Smooth muscle cell (in vitro differentiated cells): ENCODE data around the gene NEDD4L. TPM values are rescaled to one million over a fixed set of nuclear protein-coding genes. Genes with fewer than 3 reads are reported as not detected.

Source experiments
- DNase-seq: peaks from one replicate; lab custom pipeline; 2025; ENCODE audit not compliant: unreplicated experiment; lab: John Stamatoyannopoulos, UW
- H2AFZ ChIP-seq: fragments of 200-600 bp; sonication (generic); 2 replicates; pipeline ENCODE4 v1.6.0; 2016; ENCODE audit warnings: antibody characterized with exemption, low read depth, mild to moderate bottlenecking
- H3F3A ChIP-seq: fragments of 200-600 bp; sonication (generic); 2 replicates; pipeline ENCODE4 v1.6.0; 2017; ENCODE audit warnings: antibody characterized with exemption, low read depth
- H3K27ac ChIP-seq: fragments of 200-600 bp; sonication (generic); 2 replicates; pipeline ENCODE4 v1.5.1; 2016; ENCODE audit warnings: low read depth, mild to moderate bottlenecking
- H3K27me3 ChIP-seq: fragments of 200-600 bp; sonication (generic); 2 replicates; pipeline ENCODE4 v1.6.1; 2016; ENCODE audit warnings: low read depth, mild to moderate bottlenecking
- H3K36me3 ChIP-seq: fragments of 200-600 bp; sonication (generic); 2 replicates; pipeline ENCODE4 v1.5.1; 2016; ENCODE audit warnings: low read depth
- H3K4me1 ChIP-seq: fragments of 200-600 bp; sonication (generic); 2 replicates; pipeline ENCODE4 v1.5.1; 2016; ENCODE audit warnings: low read depth
- H3K4me2 ChIP-seq: fragments of 200-600 bp; sonication (generic); 2 replicates; pipeline ENCODE4 v1.6.0; 2016; ENCODE audit warnings: mild to moderate bottlenecking
- H3K4me3 ChIP-seq: fragments of 200-600 bp; sonication (generic); 2 replicates; pipeline ENCODE4 v1.5.1; 2016; ENCODE audit warnings: mild to moderate bottlenecking
- H3K79me2 ChIP-seq: fragments of 200-600 bp; sonication (generic); 2 replicates; pipeline ENCODE4 v1.6.0; 2016; ENCODE audit warnings: low read depth, mild to moderate bottlenecking
- H3K9ac ChIP-seq: fragments of 200-600 bp; sonication (generic); 2 replicates; pipeline ENCODE4 v1.6.0; 2016; ENCODE audit warnings: low read depth
- H3K9me3 ChIP-seq: fragments of 200-600 bp; sonication (generic); replicated peaks from 2 replicates; pipeline ENCODE4 v1.5.1; 2016; ENCODE audit warnings: low read depth
- H4K20me1 ChIP-seq: fragments of 200-600 bp; sonication (generic); 2 replicates; pipeline ENCODE4 v1.6.0; 2016; ENCODE audit warnings: low read depth
- WGBS: methylation state at CpG from one replicate; pipeline ENCODE4 v1.1.7; 2016; ENCODE audit warnings: low lambda C conversion rate; 5-methylcytosine and 5-hydroxymethylcytosine counted together
- polyA plus RNA-seq: library from polyadenylated mRNA; unstranded; fragments of >200 nt; fragmentation: Nextera tagmentation; extraction: Ambion mirVana; gene quantifications from 2 replicates; pipeline ENCODE4 v1.2.1, GENCODE V29; 2016
- total RNA-seq: library from RNA; depleted of rRNA; stranded (reverse); fragments of >200 nt; gene quantifications from 2 replicates; pipeline ENCODE4 v1.2.3, GENCODE V29; 2014
- TF ChIP-seq, protein P1 (sequence below): fragments of 200-600 bp; sonication (generic); IDR thresholded peaks from 2 replicates; pipeline ENCODE4 v1.5.1; 2017; ENCODE audit warnings: borderline replicate concordance, mild to moderate bottlenecking, antibody characterized with exemption; ENCODE audit not compliant: insufficient read depth, poor library complexity, severe bottlenecking

The NEDD4L gene
- total and polyA plus RNA-seq, 2 experiments from 2014 or later = 8.7 to 41.3 TPM

- WGBS = 54% methylated on average over 6 of the region's 6 CpGs
- Histone ChIP-seq H3K9me3 (no peaks in the 10 kb centered on the region), H3F3A (no peaks in the 10 kb centered on the region), H4K20me1 (peaks cover 15% of the 10 kb centered on the region), H3K36me3 (no peaks in the 10 kb centered on the region), H3K27ac (no peak overlapping the region), H2AFZ (no peak overlapping the region), H3K79me2 (no peaks in the 10 kb centered on the region), H3K27me3 (no peaks in the 10 kb centered on the region), H3K9ac (no peak overlapping the region), H3K4me2 (no peak overlapping the region), H3K4me1 (peaks cover 12% of the 10 kb centered on the region), H3K4me3 (no peak overlapping the region)
- no peak for DNase-seq
- TF ChIP-seq, protein P1, sequence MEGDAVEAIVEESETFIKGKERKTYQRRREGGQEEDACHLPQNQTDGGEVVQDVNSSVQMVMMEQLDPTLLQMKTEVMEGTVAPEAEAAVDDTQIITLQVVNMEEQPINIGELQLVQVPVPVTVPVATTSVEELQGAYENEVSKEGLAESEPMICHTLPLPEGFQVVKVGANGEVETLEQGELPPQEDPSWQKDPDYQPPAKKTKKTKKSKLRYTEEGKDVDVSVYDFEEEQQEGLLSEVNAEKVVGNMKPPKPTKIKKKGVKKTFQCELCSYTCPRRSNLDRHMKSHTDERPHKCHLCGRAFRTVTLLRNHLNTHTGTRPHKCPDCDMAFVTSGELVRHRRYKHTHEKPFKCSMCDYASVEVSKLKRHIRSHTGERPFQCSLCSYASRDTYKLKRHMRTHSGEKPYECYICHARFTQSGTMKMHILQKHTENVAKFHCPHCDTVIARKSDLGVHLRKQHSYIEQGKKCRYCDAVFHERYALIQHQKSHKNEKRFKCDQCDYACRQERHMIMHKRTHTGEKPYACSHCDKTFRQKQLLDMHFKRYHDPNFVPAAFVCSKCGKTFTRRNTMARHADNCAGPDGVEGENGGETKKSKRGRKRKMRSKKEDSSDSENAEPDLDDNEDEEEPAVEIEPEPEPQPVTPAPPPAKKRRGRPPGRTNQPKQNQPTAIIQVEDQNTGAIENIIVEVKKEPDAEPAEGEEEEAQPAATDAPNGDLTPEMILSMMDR = no peak
Observed at GRCh38 chr18:58284699-58285448, 240.8 kb downstream of the NEDD4L start.

DNA sequence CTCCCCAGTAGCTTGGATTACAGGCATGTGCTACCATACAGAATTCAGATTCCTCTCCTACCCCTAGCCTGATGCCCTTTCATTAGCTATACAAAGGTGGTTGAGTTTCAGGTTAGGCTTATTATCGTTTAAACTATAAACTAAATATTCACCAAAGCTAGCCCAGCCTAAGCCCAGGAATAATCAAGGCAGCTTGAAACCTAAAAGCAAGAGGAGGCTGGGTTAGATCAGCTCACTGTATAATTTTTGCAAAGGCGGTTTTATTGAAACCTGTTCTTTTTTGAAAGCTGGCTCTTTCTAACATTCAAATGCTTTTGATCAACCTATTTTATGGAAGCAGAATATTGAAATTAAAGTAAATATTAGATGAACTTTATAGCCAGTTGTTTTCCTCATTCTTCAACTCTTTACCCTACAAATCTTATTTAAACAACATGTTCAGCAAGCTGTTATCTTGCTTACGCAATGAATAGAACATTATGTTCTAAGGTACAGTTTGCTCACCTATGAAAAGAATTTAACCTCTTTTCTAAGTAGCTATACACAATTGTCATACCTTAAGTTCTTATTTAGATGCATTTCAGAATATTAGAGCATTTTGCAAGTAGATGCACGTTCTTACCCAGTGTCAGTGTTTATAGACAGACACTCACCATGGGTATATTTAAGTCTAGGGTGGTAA lies 241.6 kb downstream of the NEDD4L start:
- Histone ChIP-seq H3K79me2 (no peaks in the 10 kb centered on the region), H3K9ac (no peak overlapping the region), H3K27ac (no peak overlapping the region), H3K27me3 (no peaks in the 10 kb centered on the region), H3K4me3 (no peak overlapping the region), H3K4me2 (no peak overlapping the region), H3F3A (no peaks in the 10 kb centered on the region), H3K4me1 (peaks cover 13% of the 10 kb centered on the region), H4K20me1 (peaks cover 18% of the 10 kb centered on the region), H2AFZ (no peak overlapping the region), H3K36me3 (no peaks in the 10 kb centered on the region), H3K9me3 (no peaks in the 10 kb centered on the region)
- 89% methylated on average over 4 of the region's 4 CpGs for WGBS
- TF ChIP-seq, protein P1 = no peak
- DNase-seq = no peak

DNA sequence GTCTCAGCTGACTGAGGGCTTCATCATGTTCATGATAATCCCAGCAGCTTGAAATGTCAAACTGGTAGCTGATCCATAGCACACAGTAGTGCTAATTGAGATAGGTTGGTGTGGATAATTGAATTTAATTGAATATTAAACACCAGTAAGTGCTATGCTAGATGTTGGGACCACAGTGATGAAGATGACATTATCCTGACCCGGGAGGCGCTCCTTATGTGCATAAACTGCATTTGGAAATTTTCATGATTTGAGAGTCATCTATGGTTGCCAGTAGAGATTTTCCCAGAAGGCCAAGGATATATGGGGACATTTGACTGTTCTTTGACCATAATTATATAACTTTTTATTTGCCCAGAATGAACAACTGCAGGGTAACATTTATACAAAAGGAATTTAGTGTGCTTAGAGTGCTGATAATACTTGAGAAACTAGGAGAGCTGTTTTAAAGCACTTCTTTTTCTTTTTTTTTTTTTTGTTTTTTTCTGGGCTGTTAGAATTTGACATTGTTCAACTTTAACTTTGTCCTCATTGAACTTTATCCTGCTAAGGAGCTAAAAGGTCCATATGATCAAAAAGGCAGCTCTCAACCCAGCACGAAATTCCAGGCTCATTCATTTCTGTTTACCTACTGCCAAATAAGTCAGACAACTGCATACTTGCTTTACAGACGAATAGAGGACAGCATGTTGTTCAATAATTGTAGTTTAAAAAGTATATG lies 242.8 kb downstream of the NEDD4L start:
- H3F3A ChIP-seq = no peaks in the 10 kb centered on the region
- no peak for DNase-seq
- no peaks in the 10 kb centered on the region for H3K79me2 ChIP-seq
- no peaks in the 10 kb centered on the region for H3K36me3 ChIP-seq
- no peak overlapping the region for H3K4me2 ChIP-seq
- 93% methylated on average over 4 of the region's 4 CpGs for WGBS
- H3K27me3 ChIP-seq = no peaks in the 10 kb centered on the region
- no peaks in the 10 kb centered on the region for H3K9me3 ChIP-seq
- H3K27ac ChIP-seq = no peak overlapping the region
- no peak overlapping the region for H2AFZ ChIP-seq
- H3K9ac ChIP-seq = no peak overlapping the region
- H4K20me1 ChIP-seq = peaks cover 18% of the 10 kb centered on the region
- TF ChIP-seq, protein P1 = no peak
- peaks cover 13% of the 10 kb centered on the region for H3K4me1 ChIP-seq
- no peak overlapping the region for H3K4me3 ChIP-seq
